ENCODE measurements around the gene SZT2.

DNA sequence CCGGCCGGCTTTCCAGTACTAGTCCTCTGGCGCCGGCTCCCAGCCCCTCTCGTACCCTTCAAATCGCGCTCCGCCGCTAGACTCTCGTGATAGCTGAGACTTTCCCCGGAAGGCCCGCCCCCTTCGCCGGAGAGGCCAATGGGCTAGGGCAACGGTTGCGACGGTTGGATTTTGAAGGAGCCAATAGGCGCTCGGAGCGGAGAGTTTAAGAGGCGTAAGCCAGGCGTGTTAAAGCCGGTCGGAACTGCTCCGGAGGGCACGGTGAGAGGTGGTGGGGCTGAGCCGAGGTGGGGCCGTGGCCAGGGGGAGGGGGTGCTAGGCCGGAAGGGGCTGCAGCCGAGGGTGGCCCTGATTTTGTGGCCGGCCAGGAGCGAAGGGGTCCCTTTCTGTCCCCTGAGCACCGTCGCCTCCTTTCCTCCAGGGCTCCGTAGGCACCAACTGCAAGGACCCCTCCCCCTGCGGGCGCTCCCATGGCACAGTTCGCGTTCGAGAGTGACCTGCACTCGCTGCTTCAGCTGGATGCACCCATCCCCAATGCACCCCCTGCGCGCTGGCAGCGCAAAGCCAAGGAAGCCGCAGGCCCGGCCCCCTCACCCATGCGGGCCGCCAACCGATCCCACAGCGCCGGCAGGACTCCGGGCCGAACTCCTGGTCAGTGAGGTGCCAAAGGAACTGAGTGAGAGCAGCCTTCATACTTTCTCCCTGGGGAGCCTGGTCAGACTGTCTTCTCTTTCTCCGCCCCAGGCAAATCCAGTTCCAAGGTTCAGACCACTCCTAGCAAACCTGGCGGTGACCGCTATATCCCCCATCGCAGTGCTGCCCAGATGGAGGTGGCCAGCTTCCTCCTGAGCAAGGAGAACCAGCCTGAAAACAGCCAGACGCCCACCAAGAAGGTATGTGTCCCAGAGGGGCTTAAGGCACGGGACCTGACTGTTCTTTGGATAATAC lies 30.7 kb upstream of the SZT2 start, which contains the start of gene CDC20:
- TF ChIP-seq, protein P1, sequence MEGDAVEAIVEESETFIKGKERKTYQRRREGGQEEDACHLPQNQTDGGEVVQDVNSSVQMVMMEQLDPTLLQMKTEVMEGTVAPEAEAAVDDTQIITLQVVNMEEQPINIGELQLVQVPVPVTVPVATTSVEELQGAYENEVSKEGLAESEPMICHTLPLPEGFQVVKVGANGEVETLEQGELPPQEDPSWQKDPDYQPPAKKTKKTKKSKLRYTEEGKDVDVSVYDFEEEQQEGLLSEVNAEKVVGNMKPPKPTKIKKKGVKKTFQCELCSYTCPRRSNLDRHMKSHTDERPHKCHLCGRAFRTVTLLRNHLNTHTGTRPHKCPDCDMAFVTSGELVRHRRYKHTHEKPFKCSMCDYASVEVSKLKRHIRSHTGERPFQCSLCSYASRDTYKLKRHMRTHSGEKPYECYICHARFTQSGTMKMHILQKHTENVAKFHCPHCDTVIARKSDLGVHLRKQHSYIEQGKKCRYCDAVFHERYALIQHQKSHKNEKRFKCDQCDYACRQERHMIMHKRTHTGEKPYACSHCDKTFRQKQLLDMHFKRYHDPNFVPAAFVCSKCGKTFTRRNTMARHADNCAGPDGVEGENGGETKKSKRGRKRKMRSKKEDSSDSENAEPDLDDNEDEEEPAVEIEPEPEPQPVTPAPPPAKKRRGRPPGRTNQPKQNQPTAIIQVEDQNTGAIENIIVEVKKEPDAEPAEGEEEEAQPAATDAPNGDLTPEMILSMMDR (IDR thresholded peaks at IDR 0.05; ENCODE audit: poor library complexity), result no peak
- no peak for TF ChIP-seq EZH2 (IDR thresholded peaks at IDR 0.05; ENCODE audit: borderline replicate concordance)
- no peak for TF ChIP-seq EZH2phosphoT487 (IDR thresholded peaks at IDR 0.05; ENCODE audit: low read depth, severe bottlenecking, unreplicated experiment)
